ENCODE measurements around the gene STRA6.
"Not testable (repeated sequence)": the region's sequence is repeated elsewhere in the genome, so short reads cannot be mapped to it uniquely, and the experiment has no call there.

The STRA6 gene

GRCh38 chr15:74168711-74169126 is 33.9 kb downstream of the STRA6 start:
- H3K4me3 ChIP-seq (ENCODE audit: control insufficient read depth, low read depth, low read length), result no peak overlapping the region
- TF ChIP-seq, protein P1, sequence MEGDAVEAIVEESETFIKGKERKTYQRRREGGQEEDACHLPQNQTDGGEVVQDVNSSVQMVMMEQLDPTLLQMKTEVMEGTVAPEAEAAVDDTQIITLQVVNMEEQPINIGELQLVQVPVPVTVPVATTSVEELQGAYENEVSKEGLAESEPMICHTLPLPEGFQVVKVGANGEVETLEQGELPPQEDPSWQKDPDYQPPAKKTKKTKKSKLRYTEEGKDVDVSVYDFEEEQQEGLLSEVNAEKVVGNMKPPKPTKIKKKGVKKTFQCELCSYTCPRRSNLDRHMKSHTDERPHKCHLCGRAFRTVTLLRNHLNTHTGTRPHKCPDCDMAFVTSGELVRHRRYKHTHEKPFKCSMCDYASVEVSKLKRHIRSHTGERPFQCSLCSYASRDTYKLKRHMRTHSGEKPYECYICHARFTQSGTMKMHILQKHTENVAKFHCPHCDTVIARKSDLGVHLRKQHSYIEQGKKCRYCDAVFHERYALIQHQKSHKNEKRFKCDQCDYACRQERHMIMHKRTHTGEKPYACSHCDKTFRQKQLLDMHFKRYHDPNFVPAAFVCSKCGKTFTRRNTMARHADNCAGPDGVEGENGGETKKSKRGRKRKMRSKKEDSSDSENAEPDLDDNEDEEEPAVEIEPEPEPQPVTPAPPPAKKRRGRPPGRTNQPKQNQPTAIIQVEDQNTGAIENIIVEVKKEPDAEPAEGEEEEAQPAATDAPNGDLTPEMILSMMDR (IDR thresholded peaks at IDR 0.05; ENCODE audit: control insufficient read depth, insufficient read depth, low read depth, low read length, missing control alignments), result no peak
- DNase-seq (ENCODE audit: low read depth), result no peak

DNA sequence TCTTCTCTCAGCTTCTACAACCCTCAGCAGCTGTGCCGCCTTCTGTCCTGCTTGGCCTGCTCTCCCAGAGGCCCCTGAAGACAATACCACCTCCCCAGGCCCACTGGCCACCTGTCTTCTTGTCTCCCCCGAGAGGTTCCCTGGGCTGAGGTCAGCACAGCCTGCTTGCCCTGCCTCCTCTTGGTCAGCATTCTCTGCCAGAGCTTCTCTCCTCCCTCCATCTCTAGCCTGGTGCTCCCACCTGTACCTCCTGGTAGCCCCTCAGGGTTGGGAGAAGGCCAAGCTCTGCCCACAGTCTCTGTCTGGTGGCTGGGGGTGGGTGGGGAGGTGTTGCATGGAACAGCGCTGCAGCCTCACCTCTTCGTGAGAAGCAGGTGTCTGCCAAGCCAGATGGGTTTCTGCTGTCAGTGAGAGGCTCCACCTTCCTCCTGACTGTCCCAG is 34.7 kb downstream of the STRA6 start:
- TF ChIP-seq, protein P1 (IDR thresholded peaks at IDR 0.05; ENCODE audit: control insufficient read depth, insufficient read depth, low read depth, low read length, missing control alignments), result no peak
- H3K4me3 ChIP-seq (ENCODE audit: control insufficient read depth, low read depth, low read length), result no peak overlapping the region
- DNase-seq (ENCODE audit: low read depth), result no peak

DNA sequence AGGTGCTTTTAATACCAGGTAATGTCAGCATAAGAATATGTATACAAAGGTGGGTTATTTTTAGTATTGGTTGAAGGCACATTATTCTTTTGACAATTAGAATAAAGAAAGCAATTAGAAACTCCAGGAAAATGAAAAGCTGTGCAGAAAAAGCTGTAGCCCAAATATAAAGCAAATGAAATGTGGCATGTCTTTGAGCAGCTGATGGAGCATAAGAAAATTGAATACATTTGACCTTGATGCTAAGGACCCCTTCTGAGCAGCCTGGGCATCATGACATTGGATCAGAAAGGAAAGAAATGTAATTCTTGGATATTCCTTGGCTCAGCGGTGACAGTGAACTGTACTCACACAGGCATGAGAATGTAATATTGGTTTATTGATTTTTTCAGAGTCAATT is 37.1 kb downstream of the STRA6 start:
- TF ChIP-seq, protein P1 (IDR thresholded peaks at IDR 0.05; ENCODE audit: control insufficient read depth, insufficient read depth, low read depth, low read length, missing control alignments), result no peak
- DNase-seq (ENCODE audit: low read depth), result no peak
- H3K4me3 ChIP-seq (ENCODE audit: control insufficient read depth, low read depth, low read length), result no peak overlapping the region

DNA sequence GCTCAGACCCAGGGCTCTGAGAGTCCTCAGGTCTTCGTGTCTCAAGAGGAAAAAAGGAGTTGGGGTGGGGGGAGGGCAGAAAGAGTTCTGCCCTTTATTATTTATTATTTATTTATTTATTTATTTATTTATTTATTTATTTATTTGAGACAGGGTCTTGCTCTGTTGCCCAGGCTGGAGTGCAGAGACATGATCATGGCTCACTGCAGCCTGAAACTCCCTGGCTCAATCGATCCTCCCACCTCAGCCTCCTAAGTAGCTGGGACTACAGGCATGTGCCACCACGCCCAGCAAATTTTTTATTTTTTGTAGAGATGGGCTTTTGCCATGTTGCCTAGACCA is 40.4 kb downstream of the STRA6 start:
- not testable (repeated sequence) for DNase-seq (ENCODE audit: low read depth); H3K4me3 ChIP-seq (ENCODE audit: control insufficient read depth, low read depth, low read length)

DNA sequence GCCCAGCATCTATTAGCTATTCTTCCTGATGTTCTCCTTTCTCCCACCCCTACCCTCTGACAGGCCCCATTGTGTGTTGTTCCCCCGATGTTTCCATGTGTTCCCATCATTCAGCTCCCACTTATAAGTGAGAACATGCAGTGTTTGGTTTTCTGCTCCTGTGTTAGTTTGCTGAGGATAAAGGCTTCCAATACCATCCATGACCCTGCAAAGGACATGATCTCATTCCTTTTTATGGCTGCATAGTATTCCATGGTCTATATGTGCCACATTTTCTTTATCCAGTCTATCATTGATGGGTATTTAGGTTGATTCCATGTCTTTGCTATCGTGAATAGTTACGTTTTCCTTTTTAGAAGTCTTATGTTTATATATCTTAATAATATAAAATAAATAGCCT is 42.2 kb downstream of the STRA6 start:
- DNase-seq (ENCODE audit: low read depth); H3K4me3 ChIP-seq (ENCODE audit: control insufficient read depth, low read depth, low read length): not testable (repeated sequence)

DNA sequence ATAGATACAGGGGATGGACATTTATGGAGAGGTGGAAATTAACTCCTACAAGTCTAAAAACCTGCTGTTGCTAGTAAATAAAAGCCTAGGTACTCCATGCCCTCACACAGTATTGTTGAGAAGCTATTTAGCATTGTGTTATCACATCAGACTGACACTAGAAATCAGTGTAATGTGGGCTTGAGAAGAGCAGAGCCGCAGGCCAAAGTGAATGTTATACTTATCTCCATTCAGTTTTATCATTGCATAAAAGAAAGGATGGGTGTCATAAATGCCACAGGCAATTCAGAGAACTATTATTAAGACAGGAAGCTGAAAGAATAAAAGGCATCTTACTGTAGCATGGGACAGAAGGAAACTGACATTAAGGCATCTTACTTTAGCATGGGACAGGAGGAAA is 42.8 kb downstream of the STRA6 start:
- H3K4me3 ChIP-seq (ENCODE audit: control insufficient read depth, low read depth, low read length), result no peak overlapping the region
- TF ChIP-seq, protein P1 (IDR thresholded peaks at IDR 0.05; ENCODE audit: control insufficient read depth, insufficient read depth, low read depth, low read length, missing control alignments), result no peak
- no peak for DNase-seq (ENCODE audit: low read depth)

GRCh38 chr15:74158855-74159650 is 43.5 kb downstream of the STRA6 start:
- H3K4me3 ChIP-seq (ENCODE audit: control insufficient read depth, low read depth, low read length), result no peak overlapping the region
- TF ChIP-seq, protein P1 (IDR thresholded peaks at IDR 0.05; ENCODE audit: control insufficient read depth, insufficient read depth, low read depth, low read length, missing control alignments), result no peak
- DNase-seq (ENCODE audit: low read depth), result no peak
